CD4-positive, alpha-beta T cell treated with Interleukin-10 for 1 hour (primary cell): ENCODE data around the gene MARK3.
"Not testable (repeated sequence)": the region's sequence is repeated elsewhere in the genome, so short reads cannot be mapped to it uniquely, and the experiment has no call there.

ENCODE experiments used
- DNase-seq: peaks from one replicate; pipeline ENCODE4 v3.0.0-alpha.2; 2020

Gene MARK3

GRCh38 chr14:103385152-103385928, at the start of gene MARK3:
Gene MARK3, plus strand, starts transcription at chr14:103385415. Its CDS starts 615 bp downstream, at chr14:103386030.
- DNase-seq = peak; percentile 97

GRCh38 chr14:103336191-103336590, 49.0 kb upstream of the MARK3 start:
- DNase-seq = no peak

- no peak for DNase-seq
Measured at GRCh38 chr14:103337794-103338193, 47.4 kb upstream of the MARK3 start.

- DNase-seq = no peak
Measured at GRCh38 chr14:103339561-103339960, 45.7 kb upstream of the MARK3 start.

- no peak for DNase-seq
Measured at GRCh38 chr14:103340480-103341212, 44.6 kb upstream of the MARK3 start.

- no peak for DNase-seq
Measured at GRCh38 chr14:103341250-103342129, 43.7 kb upstream of the MARK3 start.

- no peak for DNase-seq
Measured at GRCh38 chr14:103343164-103343879, 41.9 kb upstream of the MARK3 start.

- no peak for DNase-seq
Measured at GRCh38 chr14:103343905-103344797, 41.1 kb upstream of the MARK3 start.

- no peak for DNase-seq
Measured at GRCh38 chr14:103346286-103346685, 38.9 kb upstream of the MARK3 start.

- no peak for DNase-seq
Measured at GRCh38 chr14:103347091-103347815, 38.0 kb upstream of the MARK3 start.

GRCh38 chr14:103348154-103348553, 37.1 kb upstream of the MARK3 start:
- no peak for DNase-seq

GRCh38 chr14:103349982-103350381, 35.2 kb upstream of the MARK3 start:
- no peak for DNase-seq

- no peak for DNase-seq
Measured at GRCh38 chr14:103353362-103353761, 31.9 kb upstream of the MARK3 start.

GRCh38 chr14:103354141-103354540, 31.1 kb upstream of the MARK3 start:
- no peak for DNase-seq

- DNase-seq = no peak
Measured at GRCh38 chr14:103356024-103356682, 29.1 kb upstream of the MARK3 start.

- not testable (repeated sequence) for DNase-seq
Measured at GRCh38 chr14:103357552-103357951, 27.7 kb upstream of the MARK3 start.

- no peak for DNase-seq
Measured at GRCh38 chr14:103360548-103360947, 24.7 kb upstream of the MARK3 start.

GRCh38 chr14:103361867-103362266, 23.3 kb upstream of the MARK3 start:
- no peak for DNase-seq

GRCh38 chr14:103362780-103363179, 22.4 kb upstream of the MARK3 start:
- DNase-seq = no peak

GRCh38 chr14:103366741-103367140, 18.5 kb upstream of the MARK3 start:
- DNase-seq = no peak
